SK-N-SH (cell line): Measurements from ENCODE around the gene SIRT5.

Source experiments
- CTCF ChIP-seq: fragments of 200-600 bp; sonication (generic); IDR thresholded peaks from 2 replicates; pipeline ENCODE4 v1.6.1; 2017; ENCODE audit warnings: antibody characterized with exemption, mild to moderate bottlenecking, moderate library complexity
- ELF1 ChIP-seq: IDR thresholded peaks from 2 replicates; pipeline ENCODE4 v1.4.0; 2012
- EZH2phosphoT487 ChIP-seq: fragments of 200-600 bp; sonication (generic); IDR thresholded peaks from 2 replicates; pipeline ENCODE4 v1.6.1; 2017; ENCODE audit warnings: low read depth, mixed run types, mild to moderate bottlenecking, antibody characterized with exemption, moderate library complexity, borderline replicate concordance
- FOXJ3 ChIP-seq: sonication (generic); formaldehyde crosslinking; IDR thresholded peaks from 2 replicates; pipeline ENCODE4 v1.5.1; 2020; ENCODE audit warnings: mild to moderate bottlenecking, missing genetic modification reagents
- GABPA ChIP-seq: IDR thresholded peaks from 2 replicates; pipeline ENCODE4 v1.4.0; 2012; ENCODE audit warnings: low read depth, mild to moderate bottlenecking
- GATA2 ChIP-seq: sonication (generic); formaldehyde crosslinking; IDR thresholded peaks from 2 replicates; pipeline ENCODE4 v1.5.0; 2020; ENCODE audit warnings: mild to moderate bottlenecking, missing genetic modification reagents
- NRF1 ChIP-seq: IDR thresholded peaks from 2 replicates; pipeline ENCODE4 v1.6.1; 2012; ENCODE audit warnings: low read depth, mild to moderate bottlenecking, low read length
- PBX3 ChIP-seq: IDR thresholded peaks from 2 replicates; pipeline ENCODE4; 2012
- RCOR1 ChIP-seq: fragments of 150-350 bp; IDR thresholded peaks from 2 replicates; pipeline ENCODE4 v1.6.1; 2017; ENCODE audit warnings: antibody characterized with exemption, low read length
- REST ChIP-seq: IDR thresholded peaks from 2 replicates; pipeline ENCODE4 v1.6.1; 2012; ENCODE audit warnings: mild to moderate bottlenecking, low read depth, low read length, moderate library complexity
- RFX5 ChIP-seq: IDR thresholded peaks from 2 replicates; pipeline ENCODE4 v1.6.1; 2012; ENCODE audit warnings: mild to moderate bottlenecking, improper control_type of control experiment, low read length
- TAF1 ChIP-seq: IDR thresholded peaks from 2 replicates; pipeline ENCODE4 v1.6.1; 2012; ENCODE audit warnings: low read depth, mild to moderate bottlenecking, low read length, moderate library complexity, borderline replicate concordance
- TCF12 ChIP-seq: IDR thresholded peaks from 2 replicates; pipeline ENCODE4 v1.4.0; 2012
- YY1 ChIP-seq: IDR thresholded peaks from 2 replicates; pipeline ENCODE4 v1.4.0; 2012; ENCODE audit warnings: low read depth, mild to moderate bottlenecking

- TF ChIP-seq CTCF, result no peak
- TF ChIP-seq ELF1, result no peak
- TF ChIP-seq PBX3, result no peak
- no peak for TF ChIP-seq TAF1
- TF ChIP-seq RCOR1, result no peak
- TF ChIP-seq EZH2phosphoT487, result no peak
- TF ChIP-seq GATA2, result no peak
- no peak for TF ChIP-seq REST
- TF ChIP-seq GABPA, result no peak
- TF ChIP-seq FOXJ3 (CRISPR knock-in tag), result no peak
- TF ChIP-seq RFX5, result no peak
- TF ChIP-seq TCF12, result no peak
- TF ChIP-seq YY1, result no peak
- no peak for TF ChIP-seq NRF1
Observed at GRCh38 chr6:13663986-13664385, 89.6 kb downstream of the SIRT5 start.
